GM18517 (cell line): ENCODE data around the gene FBN1.

Source experiments
- ATAC-seq: cut with Tn5 transposase; IDR thresholded peaks from one replicate; pipeline ENCODE4 v1.9.1; 2021; ENCODE audit warnings: mild to moderate bottlenecking, moderate library complexity; ENCODE audit not compliant: unreplicated experiment

The FBN1 gene

DNA sequence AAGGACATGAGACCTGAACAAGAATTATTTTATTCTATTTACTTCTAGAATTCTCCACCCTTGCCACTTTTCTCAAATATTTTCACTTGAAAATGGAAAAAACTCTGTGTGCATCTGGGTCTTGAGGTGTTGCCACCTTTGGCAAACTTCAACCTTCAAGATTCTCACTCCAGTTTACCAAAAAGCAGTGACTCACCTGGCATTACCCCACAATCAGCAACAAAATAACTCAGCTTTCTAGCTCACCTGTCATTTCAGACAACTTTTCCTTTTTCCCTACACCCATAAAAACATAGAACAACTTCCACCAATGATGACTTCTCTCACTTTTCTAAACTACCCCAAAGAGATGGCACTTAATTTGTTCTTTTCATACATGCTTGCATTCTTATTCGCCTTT, 198.5 kb downstream of the FBN1 start:
- ATAC-seq: no peak

DNA sequence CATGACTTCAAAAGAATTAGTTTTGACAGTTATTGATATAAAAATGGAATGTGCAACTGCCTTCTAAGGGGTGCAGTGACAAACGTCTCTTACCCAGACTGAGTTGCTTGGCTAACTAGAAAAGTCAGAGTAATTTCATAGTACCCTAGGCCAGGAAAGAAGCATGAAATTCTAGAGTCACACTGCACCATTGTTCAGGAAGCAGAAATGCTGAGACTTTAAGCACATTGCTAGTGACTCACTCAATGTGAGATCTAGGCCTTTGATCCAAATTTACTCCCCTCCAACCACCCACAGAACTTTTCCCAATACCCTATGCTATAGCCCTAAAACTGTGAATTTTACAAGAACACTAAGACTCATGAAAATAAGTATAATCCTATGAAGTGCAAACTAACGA, 203.5 kb downstream of the FBN1 start:
- no peak for ATAC-seq

DNA sequence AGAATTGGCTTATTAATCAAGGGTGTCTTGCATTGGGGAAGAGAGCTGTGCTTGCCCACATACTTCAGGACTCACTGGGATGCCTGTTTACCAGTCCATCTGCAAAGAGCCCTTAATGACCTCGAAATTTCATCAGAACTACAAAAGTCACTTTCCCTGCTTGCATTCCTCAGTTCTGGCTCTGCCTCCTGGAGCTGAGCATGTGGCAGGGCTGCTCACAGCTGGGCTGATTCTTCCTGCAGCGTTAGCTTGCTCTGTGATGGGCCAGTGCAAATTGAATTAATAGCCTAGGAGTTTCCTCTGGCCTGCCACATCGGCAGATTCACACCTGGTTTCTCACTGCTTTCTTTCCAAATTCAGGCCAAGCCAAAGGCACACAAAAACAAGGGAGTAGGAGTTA, 205.4 kb downstream of the FBN1 start:
- no peak for ATAC-seq

DNA sequence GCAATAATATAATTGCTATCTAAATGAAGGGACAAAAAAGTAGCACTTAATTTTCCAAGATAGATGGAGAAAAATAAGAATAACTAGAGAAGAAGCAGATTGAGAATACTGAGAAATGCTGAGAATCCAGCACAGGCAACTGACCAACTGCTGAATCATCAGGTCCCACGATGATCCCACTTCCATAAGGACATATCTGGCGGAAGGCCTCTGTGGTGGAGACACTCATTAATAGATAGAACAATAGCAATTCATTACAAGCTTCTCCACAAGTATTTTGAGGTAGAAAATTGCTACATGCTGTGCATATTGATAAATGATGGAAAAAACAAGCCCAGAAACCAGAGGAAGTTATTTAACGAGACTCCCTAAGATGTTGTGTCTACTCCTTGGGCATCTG, 208.3 kb downstream of the FBN1 start:
- no peak for ATAC-seq

DNA sequence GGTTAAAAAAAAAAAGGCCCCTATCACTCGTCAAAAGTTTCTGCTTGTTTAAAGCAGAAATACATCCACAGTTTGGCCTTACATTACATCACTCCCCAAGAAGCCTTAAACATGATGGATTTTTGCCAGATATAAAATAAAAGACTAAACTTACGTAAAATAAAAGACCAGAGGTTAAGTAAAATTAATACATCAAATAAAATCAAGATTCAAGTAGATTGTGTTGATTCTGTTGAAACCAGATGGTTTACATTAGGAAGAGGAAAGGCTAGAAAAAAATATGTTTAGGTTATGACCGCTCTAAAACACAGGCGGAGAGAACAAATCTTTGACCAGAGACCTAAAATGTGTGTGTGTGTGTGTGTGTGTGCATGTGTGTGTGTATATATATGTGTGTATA, 210.2 kb downstream of the FBN1 start:
- no peak for ATAC-seq

DNA sequence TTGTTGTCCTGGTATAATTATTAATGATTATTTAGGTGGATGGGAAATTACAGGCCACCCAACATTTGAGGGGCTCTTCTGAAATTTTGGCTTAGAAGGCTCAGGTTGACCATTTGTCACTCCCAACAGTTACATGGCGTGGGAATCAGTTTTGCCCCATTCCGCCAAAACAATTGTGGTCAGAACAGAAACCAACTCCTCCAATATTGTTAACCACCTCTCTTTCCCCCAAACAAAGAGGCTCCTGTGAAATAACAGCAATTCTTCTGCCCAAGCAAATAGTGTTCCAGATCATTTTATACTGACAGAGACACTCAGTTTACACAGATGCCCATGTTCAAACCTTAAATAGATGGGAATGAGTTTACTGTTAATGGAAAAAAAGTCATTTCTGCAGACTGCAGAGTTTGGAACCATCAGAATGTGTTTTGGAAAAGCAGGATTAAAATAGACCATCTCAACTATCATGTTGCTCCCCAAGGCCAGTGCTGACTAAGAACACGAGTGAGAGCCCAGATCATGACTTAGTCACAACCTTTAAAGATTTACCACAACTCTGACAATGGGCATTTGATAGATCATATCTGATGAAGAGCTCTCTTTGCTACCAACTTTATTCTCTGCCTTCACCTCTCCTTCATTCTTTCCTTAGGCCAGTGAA, 212.2 kb downstream of the FBN1 start:
- ATAC-seq: peak; percentile 76

DNA sequence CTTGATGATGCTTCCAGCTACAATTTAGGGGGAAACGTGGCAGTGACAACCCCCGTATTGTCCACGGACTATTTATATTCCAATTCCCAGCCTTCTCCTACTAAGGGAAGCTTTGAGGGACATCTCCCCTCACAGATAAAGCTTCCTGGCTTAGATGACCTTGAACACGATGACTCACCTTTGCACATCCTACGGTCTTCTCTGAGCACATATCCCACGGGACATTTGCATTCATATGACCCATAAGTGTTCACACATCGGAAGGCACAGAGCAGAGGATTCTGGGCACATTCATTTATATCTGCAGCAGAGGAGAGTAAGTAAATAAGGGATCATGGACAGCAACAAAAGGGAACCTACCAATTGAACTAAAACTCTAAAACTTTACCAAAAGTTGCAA, 212.8 kb downstream of the FBN1 start:
- no peak for ATAC-seq

DNA sequence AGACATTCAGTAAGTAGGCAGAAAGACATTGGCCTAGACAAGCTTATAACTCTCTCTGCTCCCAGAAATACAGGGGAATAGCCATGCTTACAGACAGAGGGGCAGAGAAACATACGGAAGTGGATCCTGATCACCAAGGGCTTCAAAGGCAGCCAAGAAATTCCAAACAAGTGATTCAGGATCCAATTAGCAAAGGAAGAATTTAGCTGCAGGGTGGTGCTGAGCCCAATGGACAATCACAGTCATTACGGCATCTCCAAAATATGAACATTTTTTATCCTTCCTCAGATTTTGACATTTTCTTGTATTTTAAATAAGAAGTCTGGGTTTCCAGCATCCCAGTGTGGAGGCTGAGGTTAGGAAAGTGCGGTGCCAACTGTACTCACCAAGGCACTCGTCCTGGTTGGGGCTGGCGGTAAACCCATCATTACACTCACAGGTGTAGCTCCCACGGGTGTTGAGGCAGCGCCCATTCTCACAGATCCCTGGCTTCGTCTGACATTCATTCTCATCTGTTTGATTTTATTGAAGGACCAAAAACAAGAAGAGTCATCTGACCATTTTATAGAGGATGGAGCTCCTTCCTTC, 217.5 kb downstream of the FBN1 start:
- no peak for ATAC-seq

DNA sequence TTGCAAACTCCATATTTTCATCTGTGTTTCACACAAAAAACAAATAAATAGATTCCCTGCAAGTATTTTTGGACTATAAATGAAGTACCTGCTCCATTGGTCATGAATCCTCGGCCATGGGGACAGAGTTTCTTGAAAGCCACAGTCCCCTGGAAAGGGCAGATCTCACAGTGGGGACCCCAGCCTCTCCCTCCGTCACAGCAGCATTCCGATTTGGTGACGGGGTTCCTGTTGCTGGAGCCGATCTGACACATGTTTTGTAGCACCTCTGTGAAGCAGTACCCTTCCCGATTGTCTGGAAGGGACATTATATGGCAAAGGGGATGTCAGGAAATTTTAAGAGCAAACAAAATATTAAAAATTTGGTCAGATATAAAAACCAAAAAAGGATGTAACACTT, 218.0 kb downstream of the FBN1 start:
- ATAC-seq: no peak

DNA sequence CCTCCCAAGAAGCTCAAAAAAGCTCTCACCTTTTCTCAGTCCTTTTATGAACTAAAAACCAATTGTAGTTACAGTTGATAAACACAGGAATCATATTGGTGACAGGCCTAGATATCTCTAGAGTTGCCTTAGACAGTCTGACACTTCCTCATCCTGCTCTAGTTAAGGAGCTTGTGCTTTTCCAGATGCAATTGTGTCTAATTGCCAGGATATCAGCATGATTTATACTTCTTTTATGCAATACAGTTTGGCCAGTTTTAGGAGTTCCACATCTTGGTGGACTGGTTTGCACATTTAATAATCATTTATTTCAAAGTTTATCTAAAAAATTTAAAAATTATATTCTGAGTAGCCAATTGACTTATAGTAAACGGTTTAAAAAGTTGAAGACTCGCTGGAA, 218.6 kb downstream of the FBN1 start:
- ATAC-seq: no peak

DNA sequence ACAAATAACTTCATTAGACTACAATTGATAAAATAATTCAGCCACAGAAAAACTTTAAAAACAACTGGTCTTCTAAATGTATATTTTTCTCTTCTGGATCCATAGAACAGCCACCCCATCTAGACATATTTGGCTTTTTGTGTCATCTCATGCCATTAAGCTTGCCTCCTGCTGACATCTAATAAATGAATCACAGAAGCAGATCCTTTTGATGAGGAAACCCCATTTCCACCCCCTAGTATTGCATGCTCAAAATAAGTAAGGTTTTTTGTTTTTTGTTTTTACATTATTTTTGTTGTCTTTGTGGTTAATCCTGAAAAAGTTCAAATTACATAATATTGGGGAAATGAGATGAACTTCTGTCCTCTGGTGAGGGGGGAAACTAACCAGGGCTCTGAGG, 219.5 kb downstream of the FBN1 start:
- ATAC-seq: no peak

DNA sequence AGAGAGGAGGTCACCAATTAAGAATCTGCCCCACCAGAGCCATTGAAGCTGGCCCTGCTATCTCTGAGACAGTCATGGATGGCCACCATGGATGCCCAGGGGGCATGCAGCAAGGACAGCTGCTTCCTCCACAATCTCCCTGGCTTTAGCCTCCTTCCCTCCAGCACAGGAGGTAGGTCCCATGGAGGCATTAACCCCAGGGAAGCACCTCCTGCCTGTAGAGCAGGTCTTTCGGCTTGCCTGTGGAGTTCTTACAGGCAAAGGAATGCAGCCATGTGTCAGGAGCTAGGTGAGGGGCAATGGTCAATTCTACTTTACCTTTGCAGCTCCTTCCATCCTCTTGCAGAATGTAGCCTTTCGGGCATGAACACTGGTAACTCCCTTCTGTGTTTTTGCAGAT, 220.5 kb downstream of the FBN1 start:
- ATAC-seq: no peak

DNA sequence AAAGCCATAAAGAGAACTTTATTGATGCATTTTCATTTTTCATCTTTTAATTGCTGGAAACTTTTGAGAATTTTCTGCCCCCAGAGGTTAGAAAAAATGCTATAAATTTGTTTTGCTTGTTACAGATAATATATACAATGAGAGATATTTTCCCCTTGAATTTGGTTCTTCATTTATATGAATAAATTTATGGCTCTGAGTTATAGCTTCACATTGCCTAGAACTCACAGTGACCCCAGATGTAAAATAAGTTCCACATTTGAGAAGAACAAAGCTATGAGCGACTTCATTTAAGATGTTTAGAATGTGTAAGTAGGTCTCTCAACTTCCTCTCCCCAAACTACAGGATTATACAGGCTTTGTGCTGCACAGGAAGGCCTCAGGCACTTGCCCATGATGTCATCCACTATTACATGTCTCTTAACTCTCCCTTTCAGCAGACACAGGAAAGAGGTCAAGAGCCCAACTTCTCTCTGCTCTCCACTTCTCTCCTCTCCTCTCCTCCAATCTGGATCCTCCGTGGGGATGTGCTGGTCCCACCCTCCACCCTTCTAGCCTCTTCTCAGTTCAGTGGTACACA, 221.5 kb downstream of the FBN1 start:
- ATAC-seq: no peak

DNA sequence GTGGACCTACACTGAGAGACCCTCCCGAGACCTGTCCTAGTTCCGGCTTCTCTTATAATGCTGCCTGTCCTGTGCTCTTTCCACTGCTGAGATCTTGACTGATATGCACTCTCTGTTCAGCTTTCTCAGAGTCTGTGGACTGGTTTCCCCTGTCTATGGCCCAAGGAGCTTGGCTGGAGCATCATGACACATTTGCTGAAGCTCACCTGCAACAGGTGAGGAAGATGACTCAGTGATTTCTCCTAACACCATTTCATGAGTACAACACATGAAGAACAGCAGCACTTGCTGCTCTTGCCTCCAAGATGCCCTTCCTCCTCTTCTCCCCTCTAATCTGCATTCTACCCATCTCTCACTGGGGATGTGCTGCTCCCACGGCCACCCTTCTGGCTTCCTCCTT, 222.2 kb downstream of the FBN1 start:
- no peak for ATAC-seq

DNA sequence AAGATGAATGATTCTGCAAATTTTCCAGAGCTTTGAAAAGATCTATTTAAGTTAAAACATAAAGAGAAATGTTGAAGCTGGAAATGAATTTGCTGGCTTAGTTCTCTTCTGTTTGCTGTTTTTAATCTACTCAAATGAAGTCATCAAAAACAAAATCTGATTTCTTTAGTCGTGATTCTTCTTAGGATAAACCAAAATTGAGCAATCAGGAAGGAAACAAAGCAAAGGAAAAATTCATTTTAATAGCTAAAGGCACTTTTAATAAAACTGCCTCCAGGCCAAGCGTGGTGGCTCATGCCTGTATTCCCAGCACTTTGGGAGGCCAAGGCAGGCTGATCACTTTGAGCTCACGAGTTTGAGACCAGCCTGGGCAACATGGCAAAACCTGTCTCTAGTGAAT, 223.1 kb downstream of the FBN1 start:
- ATAC-seq: no peak

DNA sequence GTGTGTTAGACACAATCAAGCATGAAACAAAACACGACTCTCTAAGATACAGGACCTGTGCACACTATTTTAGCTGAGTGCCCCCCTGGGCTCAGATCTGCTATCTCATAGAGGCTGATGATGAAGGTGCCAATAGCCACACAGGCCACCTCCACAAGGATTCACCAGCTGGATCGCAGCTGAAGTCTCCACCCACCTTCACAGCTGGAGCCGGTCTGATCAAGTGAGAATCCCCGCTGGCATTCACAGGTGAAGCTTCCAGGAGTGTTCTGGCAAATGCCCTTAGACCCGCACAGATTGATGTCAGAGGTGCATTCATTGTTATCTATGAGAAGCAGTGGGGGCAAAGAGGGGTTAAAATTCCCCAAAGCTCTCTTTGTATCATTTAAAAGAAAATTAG, 224.1 kb downstream of the FBN1 start:
- ATAC-seq: no peak

DNA sequence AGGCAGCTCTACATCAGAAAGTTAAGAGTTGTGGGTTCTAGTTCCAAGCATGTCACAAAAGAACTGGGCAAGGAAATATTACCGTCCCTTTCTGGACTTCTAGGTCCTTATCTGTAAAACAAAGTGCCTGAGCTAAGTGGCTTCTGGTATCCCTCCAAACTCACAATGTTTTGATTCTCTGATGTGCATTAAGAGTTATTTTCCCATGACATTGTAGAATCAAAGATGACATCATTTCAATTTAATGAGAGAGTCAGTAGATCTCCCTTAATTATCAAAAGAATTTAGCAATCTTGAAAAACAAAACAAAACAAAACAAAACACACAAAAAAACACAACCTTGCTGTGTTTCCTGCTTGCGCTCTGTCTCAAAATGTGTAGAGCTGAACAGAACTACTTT, 225.6 kb downstream of the FBN1 start:
- no peak for ATAC-seq

DNA sequence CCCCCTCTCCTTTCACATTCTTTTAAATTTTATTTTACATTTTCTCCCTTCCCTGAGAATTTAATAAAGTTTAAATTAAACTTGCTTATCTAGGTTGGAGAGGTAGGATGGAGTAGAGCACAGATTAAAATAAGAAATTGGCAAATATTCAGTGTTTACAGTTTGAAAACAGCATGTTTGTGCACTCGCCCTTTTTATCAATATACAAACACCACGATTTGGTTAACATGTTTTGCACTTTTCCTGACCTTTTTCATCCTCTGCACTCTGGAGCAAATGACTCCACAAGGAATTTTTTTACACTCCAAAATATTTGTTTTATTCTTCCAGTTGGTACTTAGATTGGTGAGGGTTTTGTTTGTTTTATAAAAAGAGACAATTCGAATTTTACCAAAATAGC, 227.2 kb downstream of the FBN1 start:
- no peak for ATAC-seq

DNA sequence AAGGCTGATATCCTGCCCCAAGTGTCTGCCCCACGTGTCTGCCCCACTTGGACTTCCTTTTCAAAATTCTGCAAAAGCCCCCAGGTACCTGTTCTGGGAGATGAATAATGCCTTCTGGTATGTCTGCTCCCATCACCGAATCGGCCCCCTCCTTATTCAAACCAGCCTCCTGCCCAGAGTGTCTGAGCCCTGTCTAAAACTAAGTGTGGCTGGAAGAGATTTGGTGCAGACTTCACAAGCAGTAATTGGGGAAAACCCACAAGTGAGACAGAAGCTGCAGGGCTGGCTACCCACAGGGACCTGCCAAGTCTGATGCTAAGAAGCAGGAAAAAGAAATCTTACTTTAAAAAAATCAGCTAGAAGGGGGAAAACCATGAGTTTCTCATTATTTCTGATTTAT, 229.2 kb downstream of the FBN1 start:
- ATAC-seq: no peak

DNA sequence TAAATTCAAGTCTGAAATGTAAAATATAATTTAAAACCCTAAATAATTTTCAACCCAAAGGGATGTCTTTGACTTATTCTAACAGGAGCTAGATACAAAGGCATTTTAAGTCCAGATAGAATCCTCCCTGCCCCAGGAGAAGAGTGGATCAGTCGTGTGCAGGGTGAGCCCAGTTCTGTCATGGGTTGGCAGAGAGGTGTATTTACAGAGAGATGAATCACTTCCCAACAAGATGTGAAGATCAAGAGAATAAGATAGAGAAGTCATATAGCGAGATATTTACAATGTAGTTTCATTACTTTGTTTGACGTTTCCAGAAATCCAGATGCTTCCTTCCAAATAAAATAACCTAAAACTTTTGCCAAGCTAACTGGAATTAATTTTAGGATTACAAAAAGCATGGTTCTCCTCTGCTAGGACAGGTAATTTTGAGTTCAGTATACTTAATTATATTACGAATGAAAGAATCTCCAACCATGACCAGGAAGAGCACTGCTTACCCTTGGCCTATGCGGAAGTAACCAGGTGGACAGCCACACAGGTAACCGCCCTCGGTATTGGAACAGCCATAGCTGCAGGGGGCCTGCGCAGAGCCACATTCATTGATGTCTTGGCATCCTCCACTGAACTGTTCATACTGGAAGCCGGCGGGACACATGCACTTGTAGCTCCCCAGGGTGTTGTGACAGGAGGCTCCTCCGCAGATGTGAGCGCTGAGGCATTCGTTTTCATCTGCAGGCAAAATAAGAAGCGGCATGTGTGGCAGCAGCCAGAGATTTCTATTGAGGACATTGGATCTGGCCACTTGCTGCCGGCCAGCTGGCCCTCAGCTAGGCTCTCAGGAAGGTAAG, 230.2 kb downstream of the FBN1 start:
- ATAC-seq: no peak

DNA sequence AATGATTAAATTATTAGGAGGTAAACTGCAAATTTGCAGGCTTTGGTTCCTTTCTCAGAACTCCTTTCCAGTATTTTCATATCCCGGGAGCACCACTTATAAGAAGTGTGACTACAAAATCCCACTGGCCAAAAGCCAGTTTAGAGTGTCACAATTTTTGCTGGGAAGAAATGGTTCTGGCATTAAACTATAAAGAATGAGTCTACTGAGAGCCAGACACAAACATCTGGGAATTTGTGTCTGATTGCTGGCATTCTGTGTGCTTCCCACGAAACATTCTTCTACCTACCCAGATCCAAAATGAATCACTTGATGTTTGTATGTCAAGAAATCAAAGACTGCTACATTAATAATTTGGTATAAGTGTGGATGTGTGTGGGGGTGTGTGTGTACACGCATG, 231.5 kb downstream of the FBN1 start:
- no peak for ATAC-seq

DNA sequence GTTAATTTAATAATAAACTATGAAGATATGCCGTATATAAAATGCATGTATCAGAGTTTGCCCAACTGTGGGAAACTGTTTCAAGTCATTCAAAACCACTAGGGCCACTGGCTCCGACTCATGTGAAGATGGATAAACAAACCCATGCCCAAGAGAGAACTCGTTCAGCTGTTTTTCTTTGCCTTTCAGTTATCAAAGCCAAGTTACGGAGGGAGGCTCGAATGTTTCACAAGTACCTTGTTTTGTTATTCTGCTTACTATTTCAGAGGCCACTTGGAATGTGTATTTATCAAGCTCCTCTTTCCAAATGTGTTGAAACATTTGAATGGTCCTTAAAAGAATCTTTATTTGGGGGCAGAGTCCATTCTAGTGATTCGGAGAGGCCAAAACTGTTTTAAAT, 232.2 kb downstream of the FBN1 start:
- no peak for ATAC-seq
